Fibroblast of the aortic adventitia (primary cell): Measurements from ENCODE around the gene DEPP1. TPM values are rescaled to one million over a fixed set of nuclear protein-coding genes. Genes with fewer than 3 reads are reported as not detected.

ENCODE experiments used
- DNase-seq: peaks from one replicate; pipeline ENCODE4 v3.0.0-alpha.2; 2010; ENCODE audit warnings: low read depth
- H3K4me3 ChIP-seq: 2 replicates; pipeline ENCODE4 v1.5.1; 2011; ENCODE audit warnings: low read depth, mild to moderate bottlenecking, control low read depth, low read length, moderate library complexity
- total RNA-seq: library from RNA; depleted of rRNA; stranded (reverse); fragments of >200 nt; gene quantifications from 2 replicates; pipeline ENCODE4 v1.2.3, GENCODE V29; 2012; ENCODE audit warnings: low replicate concordance
- TF ChIP-seq, protein P1 (sequence below): IDR thresholded peaks from 2 replicates; pipeline ENCODE4 v1.5.1; 2011; ENCODE audit warnings: mild to moderate bottlenecking, low read length, control low read depth, inconsistent platforms; ENCODE audit not compliant: insufficient read depth

DEPP1 gene
- total RNA-seq, 1 donor = 17.3 TPM

DNA sequence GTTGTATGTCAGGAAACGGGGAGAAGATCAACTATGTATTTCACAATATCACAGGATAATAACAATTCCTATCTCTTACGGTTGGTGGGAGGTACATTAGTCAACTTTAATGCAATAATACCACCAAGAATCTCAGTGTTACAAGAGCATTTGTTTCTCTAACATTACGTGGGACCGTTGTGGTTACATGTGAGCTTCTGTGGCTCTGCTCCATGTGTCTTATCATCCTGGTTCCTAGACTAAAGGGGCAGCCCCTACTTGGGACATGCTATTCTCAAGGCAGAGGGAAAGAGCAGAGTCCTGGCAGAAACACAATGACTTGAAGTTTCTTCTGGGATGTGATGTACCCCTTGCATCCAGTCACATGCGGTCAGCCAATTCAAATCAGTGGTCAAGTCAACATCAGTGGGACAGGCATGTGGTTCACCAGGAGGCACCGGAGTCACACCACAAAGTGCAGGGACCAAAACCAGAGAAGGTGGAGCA, 19.6 kb upstream of the DEPP1 start:
- DNase-seq = peak; percentile 96
- H3K4me3 ChIP-seq = no peak overlapping the region
- TF ChIP-seq, protein P1, sequence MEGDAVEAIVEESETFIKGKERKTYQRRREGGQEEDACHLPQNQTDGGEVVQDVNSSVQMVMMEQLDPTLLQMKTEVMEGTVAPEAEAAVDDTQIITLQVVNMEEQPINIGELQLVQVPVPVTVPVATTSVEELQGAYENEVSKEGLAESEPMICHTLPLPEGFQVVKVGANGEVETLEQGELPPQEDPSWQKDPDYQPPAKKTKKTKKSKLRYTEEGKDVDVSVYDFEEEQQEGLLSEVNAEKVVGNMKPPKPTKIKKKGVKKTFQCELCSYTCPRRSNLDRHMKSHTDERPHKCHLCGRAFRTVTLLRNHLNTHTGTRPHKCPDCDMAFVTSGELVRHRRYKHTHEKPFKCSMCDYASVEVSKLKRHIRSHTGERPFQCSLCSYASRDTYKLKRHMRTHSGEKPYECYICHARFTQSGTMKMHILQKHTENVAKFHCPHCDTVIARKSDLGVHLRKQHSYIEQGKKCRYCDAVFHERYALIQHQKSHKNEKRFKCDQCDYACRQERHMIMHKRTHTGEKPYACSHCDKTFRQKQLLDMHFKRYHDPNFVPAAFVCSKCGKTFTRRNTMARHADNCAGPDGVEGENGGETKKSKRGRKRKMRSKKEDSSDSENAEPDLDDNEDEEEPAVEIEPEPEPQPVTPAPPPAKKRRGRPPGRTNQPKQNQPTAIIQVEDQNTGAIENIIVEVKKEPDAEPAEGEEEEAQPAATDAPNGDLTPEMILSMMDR = no peak

DNA sequence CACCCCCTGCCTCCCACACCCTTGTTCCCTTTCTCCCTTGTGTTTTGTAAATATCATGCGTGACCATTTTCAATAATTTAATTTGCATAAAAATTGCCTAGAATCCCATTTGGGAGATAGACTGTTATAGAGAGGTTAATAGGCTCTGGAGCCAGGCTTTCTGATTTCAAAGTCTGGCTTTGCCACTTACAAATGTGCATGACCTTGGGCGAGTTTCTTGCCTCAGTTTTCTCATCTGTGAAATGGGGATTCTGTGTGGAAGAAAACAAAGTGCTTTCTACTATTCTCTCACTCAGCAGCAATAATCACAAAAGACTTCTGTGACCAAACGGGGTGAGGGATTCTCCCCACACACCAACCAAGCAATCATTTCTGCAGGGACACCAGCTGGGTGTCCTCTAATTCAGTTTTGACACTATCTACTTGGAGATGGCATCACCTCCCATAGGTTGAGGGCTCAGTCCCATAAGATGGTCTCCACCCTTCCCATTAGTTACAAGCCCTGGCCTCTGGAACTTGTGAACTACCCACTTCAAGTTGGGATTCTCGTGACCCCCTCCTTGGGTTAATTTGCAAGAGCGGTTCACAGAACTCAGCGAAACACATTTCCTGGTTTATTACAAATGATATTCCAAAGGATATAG, 18.6 kb upstream of the DEPP1 start:
- no peak for DNase-seq
- no peak overlapping the region for H3K4me3 ChIP-seq
- TF ChIP-seq, protein P1 = no peak

DNA sequence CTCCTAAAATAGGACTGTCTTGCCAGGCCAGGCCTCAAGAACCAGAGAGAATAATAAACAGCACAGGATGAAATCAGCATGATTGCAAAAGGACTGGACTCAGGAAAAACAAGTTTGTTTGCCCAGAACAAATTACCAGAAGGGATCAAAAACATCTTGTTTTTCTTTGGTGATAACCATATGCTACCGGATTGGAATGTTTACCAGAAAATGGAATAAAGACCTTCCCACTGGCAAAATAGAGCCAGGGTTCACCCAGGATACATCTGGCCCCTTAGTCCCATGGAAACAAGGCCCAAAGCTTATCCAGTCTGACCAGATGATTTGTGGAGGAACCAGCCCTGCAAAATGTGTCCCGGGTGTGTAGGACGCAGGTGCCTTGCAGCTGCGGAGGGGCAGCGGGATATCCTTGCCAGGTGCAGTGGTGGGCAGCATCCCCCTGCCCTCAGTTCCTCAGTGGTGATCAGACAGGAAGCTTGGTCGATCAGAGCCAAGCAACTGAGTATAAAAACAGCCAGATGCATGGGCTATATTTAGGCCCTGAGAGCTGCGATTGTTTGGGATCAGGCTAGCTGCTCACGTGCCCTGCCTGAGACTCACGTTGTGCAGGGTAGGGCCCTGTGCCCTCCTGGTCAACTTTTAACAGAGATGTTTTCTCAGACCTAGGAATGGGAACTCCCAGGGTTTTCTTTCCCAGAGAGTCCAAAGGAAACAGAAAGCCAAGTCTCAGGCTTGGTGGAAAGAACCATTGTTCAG, 17.5 kb upstream of the DEPP1 start:
- peak; percentile 91 for DNase-seq
- H3K4me3 ChIP-seq = no peak overlapping the region
- TF ChIP-seq, protein P1 = no peak

DNA sequence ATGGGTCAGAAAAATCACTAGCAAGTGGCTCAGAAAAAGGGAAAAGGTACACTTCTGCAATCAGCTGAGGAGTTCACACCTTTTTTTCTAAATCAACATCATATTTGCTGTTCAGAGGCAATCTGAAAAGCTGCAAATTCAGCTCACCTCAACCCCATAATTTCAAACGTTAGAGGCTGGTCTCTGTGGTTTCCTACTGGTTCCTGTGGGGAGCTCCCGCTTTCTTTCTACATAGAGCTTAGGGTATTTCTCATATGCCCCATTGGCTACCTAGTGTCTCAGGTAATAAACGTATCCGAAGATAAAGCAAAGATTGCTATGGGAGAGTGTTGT, 16.9 kb upstream of the DEPP1 start:
- TF ChIP-seq, protein P1 = no peak
- DNase-seq = no peak
- H3K4me3 ChIP-seq = no peak overlapping the region

DNA sequence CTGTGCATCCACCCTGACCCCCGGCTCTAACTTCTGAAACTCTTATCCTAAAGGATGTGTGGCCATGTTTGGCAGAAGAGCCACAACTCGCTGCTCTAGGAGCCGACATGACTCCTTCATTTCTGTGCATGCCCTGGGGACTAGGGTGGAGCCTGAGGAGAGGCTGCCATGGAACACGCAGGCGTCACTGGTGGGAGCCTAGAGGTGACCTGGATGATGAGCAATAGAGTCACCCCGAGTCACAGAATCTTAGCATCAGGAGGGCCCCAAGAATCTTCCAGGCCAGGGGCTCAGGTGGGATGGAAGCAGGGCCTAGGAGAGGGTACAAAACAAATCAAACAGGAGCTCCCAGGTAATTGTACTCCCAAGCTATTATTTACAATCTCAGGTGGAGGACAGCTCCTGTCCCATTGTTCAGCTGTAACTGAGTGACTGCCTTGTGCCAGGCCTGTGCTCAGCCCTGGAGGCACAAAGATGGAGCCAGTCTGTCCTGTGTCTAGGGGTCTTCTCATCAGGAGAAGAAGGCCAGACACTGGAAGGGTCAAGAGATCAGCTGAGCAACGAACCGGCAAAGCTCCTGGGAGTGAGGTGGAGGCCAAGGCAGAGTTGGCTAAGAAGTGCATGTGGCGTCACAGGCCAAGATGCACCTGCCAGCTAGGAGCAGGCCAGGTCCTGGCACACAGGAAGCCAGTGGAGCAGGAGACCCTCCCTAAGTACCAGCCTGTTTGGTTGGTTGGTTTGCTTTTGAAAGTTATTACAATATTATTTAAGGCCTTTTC, 16.3 kb upstream of the DEPP1 start:
- TF ChIP-seq, protein P1 = no peak
- no peak overlapping the region for H3K4me3 ChIP-seq
- no peak for DNase-seq

DNA sequence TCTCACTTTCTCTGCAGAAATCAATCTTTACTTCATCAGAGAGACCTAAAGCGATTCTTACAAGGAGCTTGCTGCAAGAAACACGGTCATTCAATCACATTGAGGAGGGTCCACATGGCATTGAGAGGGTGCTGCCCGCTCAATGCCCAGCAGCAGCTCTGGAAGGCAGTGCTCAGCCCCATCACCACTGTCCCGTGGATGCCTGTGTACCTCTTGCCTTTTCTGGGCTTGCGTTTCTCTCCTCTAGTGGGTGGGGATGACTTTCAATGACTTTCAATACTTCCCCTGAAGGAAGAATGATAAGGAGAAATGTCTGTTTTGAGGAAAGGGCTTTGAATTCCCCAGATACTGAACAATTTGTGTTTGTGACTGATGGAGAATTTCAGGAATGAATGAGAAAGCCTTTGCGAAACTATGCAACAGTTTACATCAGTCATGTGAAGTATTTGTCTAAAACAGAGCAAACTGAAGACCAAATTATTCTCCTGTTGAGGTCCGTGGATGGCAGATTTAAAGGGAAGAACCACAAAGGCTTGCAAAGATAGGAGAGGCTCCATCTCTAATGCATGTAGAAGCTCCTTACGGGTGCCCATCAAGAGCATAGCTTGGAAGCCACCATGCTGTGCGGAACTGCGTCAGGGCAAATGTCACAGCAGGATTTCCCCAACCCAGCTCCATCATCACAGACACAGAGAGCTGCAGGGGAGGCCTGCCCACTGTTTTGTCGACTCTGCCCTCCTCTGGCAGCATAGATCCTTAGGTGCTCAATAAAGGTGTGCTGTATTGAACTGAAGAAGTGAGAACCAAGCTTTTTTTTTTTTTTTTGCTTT, 15.5 kb upstream of the DEPP1 start:
- peak; percentile 87 for DNase-seq
- no peak overlapping the region for H3K4me3 ChIP-seq
- TF ChIP-seq, protein P1 = no peak
